DMS114 treated with DMSO at 0.1 percent for 48 hours (cell line): Measurements from ENCODE around the gene CADM4.
"Not testable (repeated sequence)": the region's sequence is repeated elsewhere in the genome, so short reads cannot be mapped to it uniquely, and the experiment has no call there.

Source experiments
- DNase-seq: peaks from one replicate; lab custom pipeline; 2025; ENCODE audit not compliant: unreplicated experiment; lab: John Stamatoyannopoulos, UW

CADM4 gene

GRCh38 chr19:43587029-43587428 is 52.6 kb downstream of the CADM4 start:
- DNase-seq = not testable (repeated sequence)

- DNase-seq = no peak
These were observed 53.3 kb downstream of the CADM4 start for GRCh38 chr19:43586346-43586745.

- DNase-seq = no peak
These were observed 55.2 kb downstream of the CADM4 start for GRCh38 chr19:43584484-43584883.

GRCh38 chr19:43582495-43582894 is 57.2 kb downstream of the CADM4 start:
- no peak for DNase-seq

- no peak for DNase-seq
These were observed 58.2 kb downstream of the CADM4 start for GRCh38 chr19:43581467-43581866.

GRCh38 chr19:43578787-43579186 is 60.9 kb downstream of the CADM4 start:
- DNase-seq = no peak

- no peak for DNase-seq
These were observed 63.4 kb downstream of the CADM4 start for GRCh38 chr19:43575955-43576878.

- peak; percentile 95 for DNase-seq
These were observed 64.3 kb downstream of the CADM4 start, which contains the start of the genes PINLYP and XRCC1 for GRCh38 chr19:43575156-43575950. PINLYP (plus strand) TSS chr19:43575801; CDS start chr19:43577192, 1,391 bp downstream. XRCC1 (minus strand) TSS chr19:43575527; CDS start chr19:43575458, 69 bp downstream.

GRCh38 chr19:43574424-43575155 is 65.1 kb downstream of the CADM4 start:
- no peak for DNase-seq
